ENCODE results near the gene ARHGEF28.

ARHGEF28 gene, protein sequence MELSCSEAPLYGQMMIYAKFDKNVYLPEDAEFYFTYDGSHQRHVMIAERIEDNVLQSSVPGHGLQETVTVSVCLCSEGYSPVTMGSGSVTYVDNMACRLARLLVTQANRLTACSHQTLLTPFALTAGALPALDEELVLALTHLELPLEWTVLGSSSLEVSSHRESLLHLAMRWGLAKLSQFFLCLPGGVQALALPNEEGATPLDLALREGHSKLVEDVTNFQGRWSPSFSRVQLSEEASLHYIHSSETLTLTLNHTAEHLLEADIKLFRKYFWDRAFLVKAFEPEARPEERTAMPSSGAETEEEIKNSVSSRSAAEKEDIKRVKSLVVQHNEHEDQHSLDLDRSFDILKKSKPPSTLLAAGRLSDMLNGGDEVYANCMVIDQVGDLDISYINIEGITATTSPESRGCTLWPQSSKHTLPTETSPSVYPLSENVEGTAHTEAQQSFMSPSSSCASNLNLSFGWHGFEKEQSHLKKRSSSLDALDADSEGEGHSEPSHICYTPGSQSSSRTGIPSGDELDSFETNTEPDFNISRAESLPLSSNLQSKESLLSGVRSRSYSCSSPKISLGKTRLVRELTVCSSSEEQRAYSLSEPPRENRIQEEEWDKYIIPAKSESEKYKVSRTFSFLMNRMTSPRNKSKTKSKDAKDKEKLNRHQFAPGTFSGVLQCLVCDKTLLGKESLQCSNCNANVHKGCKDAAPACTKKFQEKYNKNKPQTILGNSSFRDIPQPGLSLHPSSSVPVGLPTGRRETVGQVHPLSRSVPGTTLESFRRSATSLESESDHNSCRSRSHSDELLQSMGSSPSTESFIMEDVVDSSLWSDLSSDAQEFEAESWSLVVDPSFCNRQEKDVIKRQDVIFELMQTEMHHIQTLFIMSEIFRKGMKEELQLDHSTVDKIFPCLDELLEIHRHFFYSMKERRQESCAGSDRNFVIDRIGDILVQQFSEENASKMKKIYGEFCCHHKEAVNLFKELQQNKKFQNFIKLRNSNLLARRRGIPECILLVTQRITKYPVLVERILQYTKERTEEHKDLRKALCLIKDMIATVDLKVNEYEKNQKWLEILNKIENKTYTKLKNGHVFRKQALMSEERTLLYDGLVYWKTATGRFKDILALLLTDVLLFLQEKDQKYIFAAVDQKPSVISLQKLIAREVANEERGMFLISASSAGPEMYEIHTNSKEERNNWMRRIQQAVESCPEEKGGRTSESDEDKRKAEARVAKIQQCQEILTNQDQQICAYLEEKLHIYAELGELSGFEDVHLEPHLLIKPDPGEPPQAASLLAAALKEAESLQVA (N-terminal part only)

GRCh38 chr5:73625944-73626811 lies at the start of gene ARHGEF28:
Gene ARHGEF28, plus strand, starts transcription at chr5:73626196. Its CDS starts 58,656 bp downstream, at chr5:73684852.
- H3K27me3 ChIP-seq (ENCODE audit: insufficient read depth, low read length, poor library complexity): no peaks in the 10 kb centered on the region
- TF ChIP-seq CTCF (IDR thresholded peaks at IDR 0.05; ENCODE audit: borderline replicate concordance, extremely low read depth, low read length, poor library complexity, severe bottlenecking) (no peak), EZH2 (IDR thresholded peaks at IDR 0.05; ENCODE audit: borderline replicate concordance, low read depth, low read length, severe bottlenecking) (no peak)
- no peak within 1 kb of the TSS for H3K4me2 ChIP-seq (ENCODE audit: insufficient read depth, low read length)
- DNase-seq (no peak), ATAC-seq (ENCODE audit: insufficient read depth, low read depth) (no peak)
- H4K20me1 ChIP-seq (ENCODE audit: insufficient read depth, low read length): no peaks in the 10 kb centered on the region
- no peaks in the 10 kb centered on the region for H3K9me3 ChIP-seq (ENCODE audit: insufficient read depth, low read length, severe bottlenecking)
- no peaks in the 10 kb centered on the region for H3K79me2 ChIP-seq (ENCODE audit: insufficient read depth, low read length)
- H3K27ac ChIP-seq (ENCODE audit: low read length): no peak within 1 kb of the TSS
- H3K36me3 ChIP-seq (ENCODE audit: insufficient read depth, low read length): no peaks in the 10 kb centered on the region
- no peaks in the 10 kb centered on the region for H3K4me1 ChIP-seq (ENCODE audit: insufficient read depth, low read length)
- no peak within 1 kb of the TSS for H3K9ac ChIP-seq (ENCODE audit: low read depth, low read length)
- no peak within 1 kb of the TSS for H3K4me3 ChIP-seq (ENCODE audit: low read depth in 1 of 2, low read length in 2 of 2)
- no peak within 1 kb of the TSS for H2AFZ ChIP-seq (ENCODE audit: low read depth, low read length)

DNA sequence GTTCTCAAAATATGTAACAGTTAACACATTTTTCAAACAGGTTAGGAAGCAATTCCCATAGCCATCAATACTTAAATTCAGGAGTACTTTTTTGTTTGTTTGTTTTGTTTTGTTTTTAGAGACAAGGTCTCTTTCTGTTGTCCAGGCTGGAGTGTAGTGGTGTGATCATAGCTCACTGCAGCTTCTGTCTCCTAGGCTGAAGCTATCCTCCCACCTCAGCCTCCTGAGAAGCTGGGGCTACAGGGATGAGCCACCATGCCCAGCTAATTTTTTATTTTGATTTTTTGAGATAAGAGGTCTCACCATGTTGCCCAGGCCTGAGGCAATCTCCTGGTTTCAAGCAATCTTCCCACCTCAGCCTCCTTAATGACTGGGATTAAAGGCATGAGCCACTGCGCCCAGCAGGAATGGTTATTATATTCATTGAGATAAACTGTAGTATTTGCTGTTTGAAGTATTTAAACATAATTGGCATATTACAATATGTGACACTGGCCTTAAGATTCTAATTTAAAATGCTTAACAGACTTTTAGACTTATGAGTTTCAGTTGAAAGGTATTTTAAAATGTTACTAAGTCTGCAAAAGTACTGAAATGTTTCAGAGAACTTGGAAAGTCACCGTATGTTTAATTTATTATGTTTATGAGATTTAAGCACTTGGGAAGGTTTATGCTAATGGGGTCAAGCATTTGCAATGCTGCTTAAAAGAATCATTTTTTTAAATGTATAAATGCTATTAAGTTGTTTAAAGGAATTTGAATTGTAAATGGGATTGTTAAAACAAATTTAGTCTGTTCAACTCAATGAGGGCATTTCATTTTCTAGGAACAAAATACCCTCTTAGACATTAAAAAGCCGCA lies 43.5 kb upstream of the ARHGEF28 start:
- Histone ChIP-seq H3K9ac (ENCODE audit: low read depth, low read length) (no peak overlapping the region), H3K27ac (ENCODE audit: low read length) (no peak overlapping the region), H3K36me3 (ENCODE audit: insufficient read depth, low read length) (peaks cover 54% of the 10 kb centered on the region), H2AFZ (ENCODE audit: low read depth, low read length) (no peak overlapping the region), H3K4me1 (ENCODE audit: insufficient read depth, low read length) (no peaks in the 10 kb centered on the region), H3K4me3 (ENCODE audit: low read depth in 1 of 2, low read length in 2 of 2) (no peak overlapping the region), H3K9me3 (ENCODE audit: insufficient read depth, low read length, severe bottlenecking) (no peaks in the 10 kb centered on the region), H4K20me1 (ENCODE audit: insufficient read depth, low read length) (peaks cover 6% of the 10 kb centered on the region; the same call in 1 of the 2 replicates), H3K79me2 (ENCODE audit: insufficient read depth, low read length) (no peaks in the 10 kb centered on the region), H3K4me2 (ENCODE audit: insufficient read depth, low read length) (no peak overlapping the region), H3K27me3 (ENCODE audit: insufficient read depth, low read length, poor library complexity) (no peaks in the 10 kb centered on the region)
- DNase-seq (no peak), ATAC-seq (ENCODE audit: insufficient read depth, low read depth) (no peak)
- TF ChIP-seq EZH2 (IDR thresholded peaks at IDR 0.05; ENCODE audit: borderline replicate concordance, low read depth, low read length, severe bottlenecking) (no peak), CTCF (IDR thresholded peaks at IDR 0.05; ENCODE audit: borderline replicate concordance, extremely low read depth, low read length, poor library complexity, severe bottlenecking) (no peak)

Measured in DND-41 (cell line).